Inflammatory macrophage treated with lipopolysaccharide for 1 hour (primary cell): ENCODE results near the gene MITF.

ENCODE experiments used
- DNase-seq, 2 donors: peaks; one replicate each; pipeline ENCODE4 v3.0.0-alpha.2; 2020 to 2022

MITF gene

GRCh38 chr3:69925506-69925905, 186.2 kb downstream of the MITF start:
- no peak for DNase-seq

- DNase-seq = no peak
Observed at GRCh38 chr3:69926385-69926784, 187.1 kb downstream of the MITF start.

GRCh38 chr3:69927571-69927970, 188.3 kb downstream of the MITF start:
- DNase-seq = no peak

DNA sequence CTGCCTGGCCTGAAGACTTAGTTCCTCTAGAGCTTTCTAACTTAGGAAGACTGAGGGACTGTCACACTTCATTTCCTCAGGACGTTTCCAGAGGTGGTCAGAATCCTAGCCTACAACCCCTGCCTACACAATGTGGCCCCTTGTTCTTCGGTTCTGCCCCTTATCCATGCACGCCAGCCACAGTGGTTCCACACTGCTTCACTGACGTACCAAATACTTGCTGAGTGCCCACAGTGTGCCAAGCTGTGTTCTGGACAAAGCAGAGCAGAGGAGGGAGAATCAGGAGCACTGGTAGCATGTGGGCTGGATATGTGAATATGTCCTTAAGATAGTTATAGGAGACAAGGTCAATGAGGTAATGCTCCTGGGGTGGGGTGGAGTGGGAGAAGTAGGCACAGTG, 189.8 kb downstream of the MITF start:
- DNase-seq = no peak

DNA sequence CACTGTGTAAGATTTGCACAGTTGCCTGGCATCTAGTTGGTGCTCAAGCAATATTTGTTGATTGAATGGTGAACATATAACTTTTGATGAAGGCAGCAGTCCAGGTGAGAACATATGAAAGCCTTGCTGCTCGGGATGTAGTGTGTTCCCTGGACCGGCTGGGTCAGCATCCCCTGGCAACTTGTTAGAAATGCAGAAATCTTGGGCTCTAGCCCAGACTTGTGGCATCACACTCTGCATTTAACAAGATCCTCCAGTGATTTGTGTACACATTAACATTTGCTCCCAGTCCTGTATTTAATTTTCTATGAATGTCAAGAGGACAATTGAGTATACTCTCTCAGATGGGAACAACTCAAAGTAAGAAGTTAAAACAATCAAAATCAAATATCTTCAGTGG, 191.3 kb downstream of the MITF start:
- no peak for DNase-seq

- no peak for DNase-seq
Observed at GRCh38 chr3:69932087-69932486, 192.8 kb downstream of the MITF start.

GRCh38 chr3:69932501-69932900, 193.2 kb downstream of the MITF start:
- DNase-seq = no peak

GRCh38 chr3:69934398-69934797, 195.1 kb downstream of the MITF start:
- DNase-seq = no peak

DNA sequence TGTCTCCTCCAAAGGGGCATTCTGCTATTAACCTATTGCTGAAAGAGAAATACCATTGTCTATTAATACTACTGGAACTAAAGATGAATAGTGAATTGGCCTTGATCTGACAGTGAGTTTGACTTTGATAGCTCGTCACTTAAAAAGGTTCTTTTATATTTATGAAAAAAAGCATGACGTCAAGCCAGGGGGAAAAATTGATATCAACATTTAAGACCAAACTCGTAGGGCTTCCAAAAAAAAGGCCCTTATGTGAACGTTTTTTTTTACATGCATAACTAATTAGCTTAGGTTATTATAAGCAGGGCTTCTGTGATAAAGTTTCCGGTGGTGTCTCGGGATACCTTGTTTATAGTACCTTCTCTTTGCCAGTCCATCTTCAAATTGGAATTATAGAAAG, 197.0 kb downstream of the MITF start:
- DNase-seq = no peak

DNA sequence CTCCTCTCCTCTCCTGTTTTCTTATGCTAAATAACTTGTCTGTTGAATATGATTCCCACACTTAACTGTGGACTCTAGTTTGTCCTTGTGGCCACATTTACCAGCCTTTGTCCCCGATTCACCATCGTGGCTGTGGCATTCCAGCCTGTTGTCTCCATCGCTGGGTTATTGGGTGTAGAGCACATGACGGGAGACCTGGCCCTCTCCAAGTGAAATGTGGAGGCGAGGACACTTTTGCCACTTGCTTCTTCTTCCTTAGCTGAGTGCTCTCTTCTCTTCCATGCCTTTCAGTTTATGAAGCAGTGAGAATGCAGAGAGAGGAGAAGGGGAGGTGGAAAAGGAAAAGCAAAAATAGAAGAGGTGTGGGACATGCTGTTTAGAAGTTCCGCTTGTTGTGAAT, 198.8 kb downstream of the MITF start:
- DNase-seq = no peak

DNA sequence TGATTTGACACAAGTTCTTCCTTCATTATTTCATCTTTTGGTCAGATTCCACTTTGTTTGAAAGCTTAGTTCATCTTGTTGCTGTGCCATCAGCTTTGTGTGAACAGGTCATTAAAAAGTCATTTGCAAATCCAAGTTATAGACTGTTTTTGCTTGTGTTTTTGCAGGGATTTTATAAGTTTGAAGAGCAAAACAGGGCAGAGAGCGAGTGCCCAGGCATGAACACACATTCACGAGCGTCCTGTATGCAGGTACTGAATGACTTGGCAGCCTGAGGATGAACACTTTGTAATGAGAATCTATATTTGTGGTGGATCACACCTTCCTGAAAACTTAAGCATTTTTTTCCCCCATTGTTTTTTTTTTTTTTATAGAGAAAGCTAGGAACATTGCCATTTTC, 199.7 kb downstream of the MITF start:
- no peak for DNase-seq

- peak; percentile 20 to 36 for DNase-seq
Observed at GRCh38 chr3:69941037-69941436, 201.8 kb downstream of the MITF start.

GRCh38 chr3:69941439-69942176, 202.3 kb downstream of the MITF start:
- DNase-seq = no peak

GRCh38 chr3:69944931-69945493, 205.7 kb downstream of the MITF start:
- no peak for DNase-seq

- peak; percentile 22 to 54 for DNase-seq
Observed at GRCh38 chr3:69948246-69948862, 209.1 kb downstream of the MITF start.

GRCh38 chr3:69951616-69952015, 212.4 kb downstream of the MITF start:
- no peak for DNase-seq

GRCh38 chr3:69959581-69959980, 220.3 kb downstream of the MITF start:
- no peak for DNase-seq

GRCh38 chr3:69961706-69962439, 222.6 kb downstream of the MITF start:
- DNase-seq = peak; percentile 83 to 98

GRCh38 chr3:69963643-69964042, 224.4 kb downstream of the MITF start:
- DNase-seq = no peak

GRCh38 chr3:69967156-69967555, 227.9 kb downstream of the MITF start:
- no peak for DNase-seq

DNA sequence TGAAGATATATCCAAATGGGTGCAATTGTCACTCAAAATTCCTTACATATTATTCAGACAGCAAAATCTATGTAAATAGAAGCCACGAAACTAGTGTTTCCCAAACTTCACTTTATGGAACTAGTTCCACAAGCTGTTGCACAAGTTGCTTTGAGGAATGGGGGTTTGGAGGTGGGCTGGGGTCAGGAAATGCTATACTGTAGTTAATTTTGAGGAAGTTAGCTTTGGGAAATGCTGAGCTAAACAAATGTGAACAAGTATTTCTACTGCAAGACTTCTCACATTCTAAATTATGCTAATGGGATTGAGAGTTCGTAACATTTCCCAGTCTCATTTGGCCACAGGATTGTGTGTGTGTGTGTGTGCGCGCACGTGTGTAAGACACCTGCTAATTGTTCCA, 231.6 kb downstream of the MITF start:
- DNase-seq = peak; percentile 64 to 66

DNA sequence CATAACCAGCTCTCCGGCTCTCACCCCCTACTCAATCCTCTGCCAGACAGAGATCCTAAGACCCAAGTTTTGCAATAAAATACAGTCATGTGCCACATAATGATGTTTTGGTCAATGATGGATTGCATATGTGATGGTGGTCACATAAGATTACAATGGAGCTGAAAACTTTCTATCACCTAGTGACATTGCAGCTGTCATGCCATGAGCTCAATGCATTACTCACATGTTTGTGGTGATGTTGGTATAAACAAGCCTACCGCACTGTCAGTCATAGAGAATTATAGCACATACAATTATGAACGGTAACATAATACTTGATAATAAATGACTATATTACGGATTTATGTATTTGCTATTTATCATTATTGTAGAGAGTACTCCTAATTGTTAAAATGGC, 233.4 kb downstream of the MITF start:
- DNase-seq = no peak

DNA sequence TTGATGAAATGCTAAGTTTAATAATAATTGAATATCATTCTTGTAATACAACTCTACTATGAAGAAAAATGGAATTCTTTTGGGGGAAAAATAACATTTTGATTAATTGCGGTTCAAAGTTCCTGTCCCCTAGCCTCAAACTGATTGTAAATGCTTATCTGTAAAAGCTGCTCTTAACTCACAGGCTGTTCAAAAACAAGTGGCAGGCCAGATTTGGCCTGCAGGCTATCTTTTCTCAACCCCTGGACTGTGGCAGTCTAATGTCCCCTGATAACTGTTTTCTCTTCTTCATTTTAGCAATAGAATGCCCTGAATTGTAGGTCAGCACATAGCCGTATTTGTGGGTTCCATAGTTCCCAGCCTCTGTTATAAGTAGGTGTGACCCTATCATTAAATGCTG, 236.8 kb downstream of the MITF start:
- DNase-seq = no peak
